Measurements from ENCODE around the gene ZFR2. TPM values are rescaled to one million over a fixed set of nuclear protein-coding genes. Genes with fewer than 3 reads are reported as not detected.
"Not testable (repeated sequence)": the region's sequence is repeated elsewhere in the genome, so short reads cannot be mapped to it uniquely, and the experiment has no call there.

The ZFR2 gene
- total RNA-seq, 1 donor from 2014 or later: not detected

GRCh38 chr19:3774621-3775373 is 94.0 kb downstream of the ZFR2 start:
- no peak for DNase-seq (ENCODE audit: low read depth)

GRCh38 chr19:3773814-3774515 is 94.9 kb downstream of the ZFR2 start:
- no peak for DNase-seq (ENCODE audit: low read depth)

GRCh38 chr19:3771906-3772455 is 96.9 kb downstream of the ZFR2 start, which contains the start of gene RAX2:
RAX2 (minus strand) TSS chr19:3772228; CDS start chr19:3771742, 486 bp downstream.
- DNase-seq (ENCODE audit: low read depth): no peak

GRCh38 chr19:3771000-3771905 is 97.6 kb downstream of the ZFR2 start:
- DNase-seq (ENCODE audit: low read depth): no peak

- no peak for DNase-seq (ENCODE audit: low read depth)
Measured at GRCh38 chr19:3770136-3770999, 98.5 kb downstream of the ZFR2 start.

- DNase-seq (ENCODE audit: low read depth): no peak
Measured at GRCh38 chr19:3769494-3769893, 99.3 kb downstream of the ZFR2 start.

- no peak for DNase-seq (ENCODE audit: low read depth)
Measured at GRCh38 chr19:3768748-3769099, 100.1 kb downstream of the ZFR2 start.

GRCh38 chr19:3768015-3768747 is 100.7 kb downstream of the ZFR2 start:
- DNase-seq (ENCODE audit: low read depth): no peak

- no peak for DNase-seq (ENCODE audit: low read depth)
Measured at GRCh38 chr19:3767050-3767449, 101.8 kb downstream of the ZFR2 start.

- no peak for DNase-seq (ENCODE audit: low read depth)
Measured at GRCh38 chr19:3766520-3766919, 102.3 kb downstream of the ZFR2 start.

- DNase-seq (ENCODE audit: low read depth): not testable (repeated sequence)
Measured at GRCh38 chr19:3765757-3766156, 103.1 kb downstream of the ZFR2 start.

GRCh38 chr19:3765121-3765520 is 103.7 kb downstream of the ZFR2 start:
- DNase-seq (ENCODE audit: low read depth): no peak

- peak; percentile 99 for DNase-seq (ENCODE audit: low read depth)
Measured at GRCh38 chr19:3762501-3763459, 106.1 kb downstream of the ZFR2 start, which contains the start of gene MRPL54. MRPL54 (plus strand) TSS chr19:3762682; CDS start chr19:3762701, 19 bp downstream.

GRCh38 chr19:3762130-3762473 is 106.7 kb downstream of the ZFR2 start:
- DNase-seq (ENCODE audit: low read depth): no peak

GRCh38 chr19:3761382-3762129 is 107.3 kb downstream of the ZFR2 start, which contains the start of gene APBA3:
APBA3 (minus strand) TSS chr19:3761692; CDS start chr19:3760264, 1,428 bp downstream.
- peak; percentile 93 for DNase-seq (ENCODE audit: low read depth)

- DNase-seq (ENCODE audit: low read depth): peak; percentile 14
Measured at GRCh38 chr19:3760871-3761361, 107.9 kb downstream of the ZFR2 start.

GRCh38 chr19:3759482-3760254 is 109.2 kb downstream of the ZFR2 start:
- DNase-seq (ENCODE audit: low read depth): no peak

Data from myocyte (in vitro differentiated cells).